ENCODE results near the gene MBLAC1.

GRCh38 chr7:100098913-100099312, 27.9 kb upstream of the MBLAC1 start:
- TF ChIP-seq CTCF (IDR thresholded peaks at IDR 0.05) (no peak), POLR2A (IDR thresholded peaks at IDR 0.05) (no peak), POLR2AphosphoS5 (IDR thresholded peaks at IDR 0.05) (no peak), EP300 (IDR thresholded peaks at IDR 0.05; ENCODE audit: low read depth) (no peak)
